Measurements from ENCODE around the gene NEFH. TPM values are rescaled to one million over a fixed set of nuclear protein-coding genes. Genes with fewer than 3 reads are reported as not detected.
A peak's percentile ranks its signal among the peaks of the same experiment; 100 is the strongest.
"Not testable (repeated sequence)": the region's sequence is repeated elsewhere in the genome, so short reads cannot be mapped to it uniquely, and the experiment has no call there.

NEFH gene
- polyA plus RNA-seq (2013, experiment 1 of 2; ENCODE audit: insufficient read length): 3.8 TPM
- 3.9 TPM for polyA plus RNA-seq (2013, experiment 2 of 2; ENCODE audit: insufficient read length)

- DNase-seq: no peak
These were observed at the start of gene NEFH for GRCh38 chr22:29479417-29480261. TSS of gene NEFH (plus strand) at chr22:29480218. CDS start at chr22:29480263, 45 bp downstream.

- DNase-seq: no peak
These were observed 48.0 kb upstream of the NEFH start for GRCh38 chr22:29431986-29432385.

- DNase-seq: no peak
These were observed 46.2 kb upstream of the NEFH start for GRCh38 chr22:29433856-29434255.

- no peak for DNase-seq
These were observed 45.7 kb upstream of the NEFH start for GRCh38 chr22:29434288-29434687.

GRCh38 chr22:29435236-29436136 lies 44.5 kb upstream of the NEFH start:
- no peak for DNase-seq

- DNase-seq: not testable (repeated sequence)
These were observed 41.7 kb upstream of the NEFH start, which contains the start of gene RFPL1 for GRCh38 chr22:29438283-29438682. TSS of gene RFPL1 (plus strand) at chr22:29438583.

- DNase-seq: peak; percentile 21
These were observed 37.0 kb upstream of the NEFH start for GRCh38 chr22:29442976-29443375.

- DNase-seq: no peak
These were observed 36.6 kb upstream of the NEFH start for GRCh38 chr22:29443452-29443851.

- no peak for DNase-seq
These were observed 35.9 kb upstream of the NEFH start for GRCh38 chr22:29443861-29444792.

- no peak for DNase-seq
These were observed 34.5 kb upstream of the NEFH start for GRCh38 chr22:29445508-29445907.

- DNase-seq: no peak
These were observed 32.1 kb upstream of the NEFH start for GRCh38 chr22:29447906-29448305.

- DNase-seq: no peak
These were observed 30.6 kb upstream of the NEFH start for GRCh38 chr22:29449296-29449875.

GRCh38 chr22:29450222-29450621 lies 29.8 kb upstream of the NEFH start:
- DNase-seq: no peak

- DNase-seq: no peak
These were observed 28.2 kb upstream of the NEFH start for GRCh38 chr22:29451863-29452262.

GRCh38 chr22:29454276-29454675 lies 25.7 kb upstream of the NEFH start:
- DNase-seq: no peak

GRCh38 chr22:29456211-29456671 lies 23.8 kb upstream of the NEFH start:
- peak; percentile 73 for DNase-seq

GRCh38 chr22:29457730-29458129 lies 22.3 kb upstream of the NEFH start:
- peak; percentile 37 for DNase-seq

- no peak for DNase-seq
These were observed 21.5 kb upstream of the NEFH start for GRCh38 chr22:29458551-29458950.

GRCh38 chr22:29459773-29460172 lies 20.2 kb upstream of the NEFH start:
- DNase-seq: no peak

GRCh38 chr22:29461263-29461662 lies 18.8 kb upstream of the NEFH start:
- no peak for DNase-seq

GRCh38 chr22:29463629-29464028 lies 16.4 kb upstream of the NEFH start:
- DNase-seq: no peak

GRCh38 chr22:29464581-29464980 lies 15.4 kb upstream of the NEFH start:
- no peak for DNase-seq

All from fibroblast of skin of scalp (primary cell).